Measurements from ENCODE around the gene KCNMB2.
A peak's percentile ranks its signal among the peaks of the same experiment; 100 is the strongest.
"Not testable (repeated sequence)": the region's sequence is repeated elsewhere in the genome, so short reads cannot be mapped to it uniquely, and the experiment has no call there.

KCNMB2 gene

GRCh38 chr3:178536211-178537079, at the start of gene KCNMB2:
Gene KCNMB2, plus strand, starts transcription at chr3:178536436.
- peak; percentile 64 for DNase-seq

DNA sequence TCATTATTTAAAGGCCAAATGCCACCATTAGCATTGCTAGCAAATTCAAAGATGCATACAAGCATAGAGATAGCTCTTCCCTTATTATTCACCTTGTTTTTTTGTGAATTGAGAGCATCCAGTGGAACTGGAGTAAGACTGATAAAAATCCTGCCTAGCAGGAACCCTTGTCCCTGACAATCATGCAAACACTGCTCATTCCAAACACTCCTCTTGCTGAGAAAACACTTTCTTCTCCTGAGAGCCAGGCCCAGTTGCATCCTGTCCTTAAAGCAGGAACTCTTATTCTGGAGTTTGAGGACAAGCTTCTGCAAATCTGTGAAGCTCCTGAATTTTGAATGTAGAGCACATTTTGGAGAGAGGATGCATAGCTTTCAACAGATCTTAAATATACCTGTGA, 49.3 kb upstream of the KCNMB2 start:
- no peak for DNase-seq

DNA sequence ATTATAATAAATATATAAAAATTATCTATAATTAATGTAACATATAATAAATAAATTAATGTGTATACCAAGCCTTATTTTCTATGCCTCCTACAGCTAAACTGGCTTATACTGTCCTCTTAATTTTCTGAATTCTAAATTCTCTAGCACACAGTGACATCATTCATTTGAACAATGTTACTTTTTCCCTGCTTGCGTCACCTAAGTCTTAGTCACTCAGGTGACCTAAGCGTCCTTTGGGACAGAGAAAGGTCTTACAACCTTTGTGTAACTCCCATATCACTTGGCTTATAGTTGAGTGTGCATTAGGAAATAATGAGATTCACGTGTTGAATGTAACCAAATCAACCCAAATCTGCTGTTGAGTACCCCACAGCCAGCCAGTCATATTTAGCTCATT, 48.5 kb upstream of the KCNMB2 start:
- DNase-seq, result no peak

DNA sequence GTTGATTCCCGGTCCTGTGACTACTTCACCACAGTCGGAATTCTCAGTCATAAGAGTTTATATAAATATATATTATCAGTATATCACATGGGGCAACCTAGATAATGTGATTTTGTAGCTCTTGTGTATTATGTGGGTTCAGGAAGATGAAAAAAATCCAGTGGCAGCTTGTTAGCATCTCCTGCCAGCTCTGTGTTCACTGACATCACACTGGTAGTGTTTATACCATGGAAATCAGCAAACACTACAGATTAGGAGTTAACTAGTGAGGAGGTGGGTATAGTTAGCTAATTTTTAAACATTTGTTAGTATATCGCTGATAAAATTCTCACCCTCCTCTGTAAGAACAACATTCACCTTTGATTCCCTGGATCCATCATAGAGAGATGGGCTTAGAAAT, 44.5 kb upstream of the KCNMB2 start:
- DNase-seq, result no peak

GRCh38 chr3:178492491-178492890, 43.7 kb upstream of the KCNMB2 start:
- no peak for DNase-seq

DNA sequence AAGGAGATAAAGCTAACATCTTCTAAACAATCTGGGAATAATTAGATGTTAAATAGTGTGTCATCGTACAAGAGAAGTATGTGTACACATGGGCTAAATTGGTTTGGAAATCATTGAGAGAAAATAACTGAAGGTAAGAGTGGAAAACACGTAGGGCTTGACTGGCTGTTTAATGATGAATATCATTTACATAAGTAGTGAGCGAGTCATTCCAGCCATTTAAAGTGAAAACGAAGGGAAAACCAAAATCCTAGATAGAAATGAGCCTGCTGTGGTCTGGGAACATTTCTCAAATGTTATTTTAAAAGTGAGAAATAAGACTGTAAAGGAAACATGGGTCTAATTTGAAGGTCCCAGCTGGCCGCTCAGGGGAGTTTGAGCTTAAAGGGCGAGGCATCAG, 41.9 kb upstream of the KCNMB2 start:
- DNase-seq, result no peak

DNA sequence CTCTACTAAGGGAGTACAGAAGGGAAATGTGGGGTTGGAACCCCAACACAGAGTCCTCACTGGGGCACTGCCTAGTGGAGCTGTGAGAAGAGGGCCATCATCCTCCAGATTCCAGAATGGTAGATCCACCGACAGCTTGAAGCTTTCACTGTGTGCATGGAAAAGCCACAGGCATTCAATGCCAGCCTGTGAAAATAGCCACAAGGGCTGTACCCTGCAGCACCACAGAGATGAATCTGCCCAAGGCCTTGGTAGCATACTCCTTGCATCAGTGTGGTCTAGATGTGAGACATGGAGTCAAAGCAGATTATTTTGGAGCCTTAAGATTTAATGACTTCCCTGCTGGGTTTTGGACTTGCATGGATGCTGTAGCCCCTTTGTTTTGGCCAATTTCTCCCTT, 39.3 kb upstream of the KCNMB2 start:
- DNase-seq, result no peak

DNA sequence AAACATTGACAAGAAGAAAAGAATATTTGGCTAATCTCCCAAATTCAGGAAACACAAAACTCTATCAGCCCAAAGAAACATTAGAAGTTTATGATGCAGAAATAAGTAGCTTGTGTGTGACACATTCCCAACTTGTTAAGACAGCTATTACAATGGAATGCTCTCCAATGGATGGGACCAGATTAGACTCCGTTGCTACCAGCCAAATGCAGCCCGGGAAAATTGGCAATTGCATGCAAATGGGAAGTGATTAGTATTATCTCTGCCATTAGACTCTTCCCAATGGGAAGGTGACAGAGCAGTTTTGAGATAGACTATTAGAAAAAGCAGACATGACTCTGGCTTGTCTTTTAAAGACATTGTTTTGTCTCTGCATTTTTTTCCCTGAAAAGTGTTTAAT, 37.4 kb upstream of the KCNMB2 start:
- no peak for DNase-seq

- DNase-seq, result no peak
Observed at GRCh38 chr3:178500631-178501030, 35.6 kb upstream of the KCNMB2 start.

DNA sequence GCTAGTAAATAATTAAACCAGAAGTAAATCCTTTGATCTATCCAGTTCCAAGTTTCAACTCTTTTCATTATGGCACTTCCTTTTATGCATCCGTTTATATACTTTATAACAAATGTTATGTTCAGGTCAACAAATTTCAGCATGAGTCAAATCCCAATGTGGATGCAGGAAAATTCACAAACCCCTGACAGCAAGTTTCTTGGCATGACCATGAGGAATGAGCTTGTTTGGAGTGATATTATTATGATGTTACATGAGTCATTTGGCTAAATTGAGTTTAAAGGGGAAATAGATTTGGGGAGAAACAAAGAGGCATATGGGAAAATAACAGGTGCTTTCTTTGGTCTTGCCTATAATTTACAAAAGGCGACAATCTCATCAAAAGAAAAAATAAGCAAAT, 32.1 kb upstream of the KCNMB2 start:
- no peak for DNase-seq

- no peak for DNase-seq
Observed at GRCh38 chr3:178505832-178506231, 30.4 kb upstream of the KCNMB2 start.

GRCh38 chr3:178507507-178508442, 28.5 kb upstream of the KCNMB2 start:
- no peak for DNase-seq

GRCh38 chr3:178508443-178508825, 27.8 kb upstream of the KCNMB2 start:
- DNase-seq, result no peak

DNA sequence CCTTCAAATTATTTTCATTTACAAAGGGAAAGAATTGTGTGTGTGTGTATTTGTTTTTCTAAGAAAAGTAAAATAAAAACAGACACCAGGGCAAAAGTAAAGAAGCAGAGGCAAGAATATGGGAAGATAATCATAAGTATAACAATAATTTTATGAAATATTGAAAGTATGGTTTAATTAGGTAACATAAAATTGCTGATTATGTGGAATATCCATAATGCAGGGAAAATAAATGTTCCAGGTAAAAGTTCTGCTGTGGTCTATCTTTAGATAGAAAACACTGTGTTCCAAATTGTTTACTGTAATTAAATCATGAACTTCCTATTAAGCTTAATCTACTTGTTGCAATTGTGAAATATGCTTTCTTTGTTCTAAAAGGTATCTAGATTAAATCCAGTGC, 25.7 kb upstream of the KCNMB2 start:
- DNase-seq, result no peak

DNA sequence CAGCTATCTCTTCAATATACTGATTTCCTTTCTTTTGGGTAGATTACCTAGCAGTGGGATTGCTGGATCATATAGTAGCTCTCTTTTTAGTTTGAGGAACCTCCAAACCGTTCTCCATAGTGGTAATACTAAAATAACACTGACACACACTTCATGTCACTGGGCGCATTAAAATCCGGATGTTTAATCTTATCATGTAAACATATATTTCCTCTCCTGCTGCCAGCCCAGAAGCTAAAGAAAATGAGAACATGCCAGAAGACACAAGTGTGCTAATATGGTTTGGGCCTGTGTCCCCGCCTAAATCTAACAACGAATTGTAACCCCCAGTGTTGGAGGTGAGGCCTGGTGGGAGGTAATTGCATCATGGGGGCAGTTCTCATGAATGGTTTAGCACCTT, 23.6 kb upstream of the KCNMB2 start:
- no peak for DNase-seq

GRCh38 chr3:178513546-178514380, 22.5 kb upstream of the KCNMB2 start:
- DNase-seq, result no peak

DNA sequence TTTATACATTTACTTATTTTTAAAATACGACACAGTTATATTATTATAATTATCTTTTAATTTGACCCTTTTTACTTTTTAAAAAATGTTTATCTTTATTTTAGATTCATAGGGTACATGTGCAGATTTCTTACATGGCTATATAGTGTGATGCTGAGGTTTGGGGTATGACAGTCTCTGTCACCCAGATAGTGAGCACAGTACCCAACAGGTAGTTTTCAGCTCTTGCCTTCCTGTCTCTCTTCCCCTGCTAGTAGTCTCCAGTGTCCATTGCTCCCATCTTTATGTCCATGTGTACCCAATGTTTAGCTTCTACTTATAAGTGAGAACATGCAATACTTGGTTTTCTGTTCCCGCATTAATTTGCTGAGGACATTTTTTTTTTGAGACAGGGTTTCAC, 21.8 kb upstream of the KCNMB2 start:
- DNase-seq, result no peak

GRCh38 chr3:178515076-178515744, 21.0 kb upstream of the KCNMB2 start:
- not testable (repeated sequence) for DNase-seq

DNA sequence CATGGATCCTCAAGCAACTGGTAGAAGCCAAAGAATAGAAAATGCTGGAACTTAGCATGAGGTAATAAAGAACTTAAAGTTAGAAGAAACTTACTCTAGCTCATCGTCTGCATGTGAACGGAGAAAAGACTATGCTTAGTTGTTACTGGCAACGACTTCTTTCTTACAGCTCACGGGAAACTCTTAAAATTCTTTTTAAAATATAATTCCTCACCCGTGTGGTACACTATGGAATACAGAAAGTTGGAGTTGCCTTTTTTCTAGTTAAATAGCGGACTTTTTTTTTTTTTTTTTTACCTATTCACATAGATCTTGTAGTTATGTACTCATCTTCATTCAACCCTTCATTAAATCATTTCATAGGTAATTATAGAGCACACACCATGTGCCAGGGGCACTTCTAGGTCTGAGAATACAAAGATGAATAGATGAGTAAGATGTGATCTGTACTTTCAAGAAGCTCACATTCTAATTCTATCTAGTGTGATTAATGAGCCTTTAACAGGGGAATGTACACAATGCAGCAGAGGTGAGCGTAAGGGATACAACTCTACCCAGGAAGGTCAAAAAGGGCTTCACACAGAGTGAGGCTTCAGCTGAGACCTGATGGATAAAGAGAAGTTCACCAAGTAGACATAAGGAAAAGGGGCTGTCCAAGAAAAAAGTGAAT, 18.4 kb upstream of the KCNMB2 start:
- DNase-seq, result no peak

DNA sequence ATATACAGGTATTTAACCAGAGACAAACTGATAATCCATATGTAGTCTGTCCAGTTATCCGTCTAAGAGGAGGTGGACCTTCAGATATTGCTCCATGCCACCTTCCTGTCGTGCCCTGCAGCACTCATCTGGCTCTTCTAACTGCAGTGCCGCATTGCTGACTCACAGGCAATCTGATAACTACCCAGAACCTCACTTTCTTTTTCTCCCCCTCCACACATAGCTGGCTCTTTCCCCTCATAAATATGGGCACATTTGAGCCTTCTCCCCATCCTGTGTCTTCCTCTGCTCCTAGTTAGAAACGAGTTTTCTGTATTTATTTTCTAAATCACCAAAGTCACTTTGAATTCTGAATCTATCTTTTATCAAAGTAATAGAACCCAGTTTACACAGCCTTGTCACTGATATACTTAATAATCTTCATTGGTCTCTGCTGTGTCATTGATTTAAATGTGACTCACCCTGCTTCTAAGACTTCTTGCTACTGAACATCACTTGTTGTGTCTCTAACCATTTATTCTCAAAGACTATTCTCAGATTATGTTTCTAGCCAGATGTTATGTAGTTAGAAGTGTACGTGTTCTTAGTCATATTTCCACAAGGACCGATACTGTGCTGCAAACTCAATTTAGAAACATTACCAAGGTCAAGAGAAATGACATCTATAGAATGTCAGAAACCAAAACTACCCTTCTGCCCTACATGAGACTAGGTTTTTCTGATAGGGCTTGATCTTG, 17.4 kb upstream of the KCNMB2 start:
- no peak for DNase-seq

DNA sequence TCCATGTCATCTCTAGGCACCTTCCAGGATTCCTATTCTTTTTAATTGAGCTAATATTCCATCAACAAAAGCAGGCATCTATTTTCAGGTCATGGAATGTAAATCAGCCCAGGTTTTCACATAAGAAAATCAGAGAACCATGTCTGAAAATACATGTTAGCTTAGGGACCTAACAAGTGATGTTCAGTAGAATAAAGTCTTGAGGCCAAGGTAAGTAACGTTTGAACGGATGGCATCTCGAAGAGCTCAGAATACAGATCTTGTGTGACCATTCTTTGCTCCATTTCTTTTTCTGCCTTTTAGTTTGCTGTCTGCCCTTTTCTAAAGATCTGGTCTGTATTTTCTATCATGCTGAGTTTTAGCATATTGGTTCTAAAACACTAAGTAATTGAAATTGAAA, 16.5 kb upstream of the KCNMB2 start:
- no peak for DNase-seq
